K562 (cell line): Measurements from ENCODE around the gene COA4. TPM values are rescaled to one million over a fixed set of nuclear protein-coding genes. Genes with fewer than 3 reads are reported as not detected.

ENCODE experiments used
- ATF7 ChIP-seq: fragments of 450-650 bp; IDR thresholded peaks from 2 replicates; pipeline ENCODE4 v1.7.1; 2014; ENCODE audit warnings: mild to moderate bottlenecking, moderate library complexity
- CEBPZ ChIP-seq: fragments of 150-350 bp; IDR thresholded peaks from 2 replicates; pipeline ENCODE4 v1.6.1; 2014; ENCODE audit warnings: low read depth, mild to moderate bottlenecking, low read length, borderline replicate concordance
- E2F1 ChIP-seq: sonication (generic); formaldehyde crosslinking; IDR thresholded peaks from 2 replicates; pipeline ENCODE4 v1.8.1; 2023; ENCODE audit warnings: mild to moderate bottlenecking, missing genetic modification reagents, moderate library complexity
- EGR1 ChIP-seq: fragments of 450-650 bp; conservative IDR thresholded peaks from 2 replicates; pipeline ENCODE4 v1.6.1; 2017; ENCODE audit warnings: mild to moderate bottlenecking
- ELF1 ChIP-seq: fragments of 200-800 bp; sonication (Bioruptor generic); IDR thresholded peaks from 2 replicates; pipeline ENCODE4 v1.6.1; 2016; ENCODE audit warnings: missing genetic modification characterization, missing compliant biosample characterization
- HDAC8 ChIP-seq: fragments of 450-650 bp; IDR thresholded peaks from 2 replicates; pipeline ENCODE4 v1.6.1; 2016; ENCODE audit warnings: mild to moderate bottlenecking, missing genetic modification characterization, moderate library complexity, missing compliant biosample characterization
- HMBOX1 ChIP-seq: sonication (generic); IDR thresholded peaks from 2 replicates; pipeline ENCODE4 v1.6.1; 2016
- MBD2 ChIP-seq: sonication (generic); IDR thresholded peaks from 2 replicates; pipeline ENCODE4 v1.6.1; 2016; ENCODE audit warnings: low read depth, borderline replicate concordance
- NFYB ChIP-seq: IDR thresholded peaks from 2 replicates; pipeline ENCODE4 v1.6.1; 2011; ENCODE audit warnings: mild to moderate bottlenecking, moderate library complexity; ENCODE audit not compliant: insufficient read length; ENCODE audit errors: extremely low read depth
- RAD51 ChIP-seq: fragments of 450-650 bp; IDR thresholded peaks from 2 replicates; pipeline ENCODE4 v1.7.1; 2016; ENCODE audit warnings: low read depth, mild to moderate bottlenecking, borderline replicate concordance
- TCF7 ChIP-seq: sonication (generic); IDR thresholded peaks from 2 replicates; pipeline ENCODE4 v1.6.1; 2016; ENCODE audit warnings: antibody characterized with exemption, borderline replicate concordance
- TEAD1 ChIP-seq, 2 experiments: fragments of 450-650 bp in 1 of 2; sonication (generic) in 1 of 2; formaldehyde crosslinking; IDR thresholded peaks; 2 replicates each; pipeline versions ENCODE4 v1.4.0 to v1.8.0; 2020 to 2022; ENCODE audit warnings: mild to moderate bottlenecking in 2 of 2, missing genetic modification reagents in 1 of 2
- TRIM25 ChIP-seq: fragments of 450-650 bp; IDR thresholded peaks from 2 replicates; pipeline ENCODE4 v1.7.0; 2016; ENCODE audit warnings: borderline replicate concordance
- ZBTB49 ChIP-seq: sonication (generic); formaldehyde crosslinking; IDR thresholded peaks from 2 replicates; pipeline ENCODE4 v1.8.0; 2022; ENCODE audit warnings: missing genetic modification reagents, mild to moderate bottlenecking, borderline replicate concordance
- ZNF165 ChIP-seq: fragments of 250-450 bp; sonication (Bioruptor Pico); IDR thresholded peaks from 2 replicates; pipeline ENCODE4 v1.4.0; 2020; ENCODE audit warnings: borderline replicate concordance
- polyA plus RNA-seq, 8 experiments: library from polyadenylated mRNA; depleted of rRNA in 4 of 8; stranded (reverse) in 5 of 8; unstranded in 3 of 8; fragments of >200 nt; fragmentation: Nextera tagmentation in 2 of 8; fragmentation: Illumina TruSeq in 1 of 8; extraction: Ambion mirVana in 2 of 8; extraction: Trizol in 1 of 8; gene quantifications; 2 replicates each; pipeline versions ENCODE4 v1.2.1 to v1.2.3, GENCODE V29; 2011 to 2014; ENCODE audit warnings: inconsistent platforms in 1 of 8, missing spikeins in 1 of 8
- total RNA-seq, 7 experiments: library from RNA; depleted of rRNA in 6 of 7; stranded (reverse); fragments of >200 nt in 6 of 7; fragmentation: Illumina TruSeq in 2 of 7; extraction: Trizol in 2 of 7; gene quantifications; 2 replicates each; pipeline versions ENCODE4 v1.2.1 to v1.2.3, GENCODE V29; 2011 to 2021; ENCODE audit warnings: low replicate concordance in 1 of 7

COA4 gene
- total and polyA plus RNA-seq, 9 of the 15 experiments (the other 6 are each of a cell fraction or from before 2014, with no cell fraction given) = 108 to 255 (median 152) TPM

- TF ChIP-seq CEBPZ (peak; percentile 53; the same call in 1 of the 2 replicates), TCF7 (peak; percentile 97), MBD2 (peak; percentile 66; the same call in 1 of the 2 replicates), HMBOX1 (no peak), ATF7 (peak; percentile 68), E2F1 (CRISPR knock-in tag) (peak; percentile 37; the same call in 1 of the 2 replicates), EGR1 (peak; percentile 55; the same call in 1 of the 2 replicates), NFYB (peak; percentile 61), ZBTB49 (CRISPR knock-in tag) (no peak), ZNF165 (no peak), TEAD1 (CRISPR knock-in tag; IDR thresholded peaks at IDR 0.05) (peak; percentile 35 to 90; a peak in 2 of 4 replicates), HDAC8 (0 out of 2 replicates have a peak, but pooled peaks have one; percentile 64), ELF1 (tag) (peak; percentile 91), RAD51 (0 out of 2 replicates have a peak, but pooled peaks have one; percentile 12), TRIM25 (no peak)
Observed at GRCh38 chr11:73876424-73877310, at the start of gene COA4, which contains the start of gene PAAF1 (continued).
